HEK293T (cell line): ENCODE results near the gene FGGY.

Experiments
- BHLHE40 ChIP-seq: fragments of 450-650 bp; IDR thresholded peaks from 2 replicates; pipeline ENCODE4 v1.6.1; 2016; ENCODE audit warnings: mild to moderate bottlenecking, moderate library complexity, borderline replicate concordance
- CTBP1 ChIP-seq: fragments of 450-650 bp; IDR thresholded peaks from 2 replicates; pipeline ENCODE4 v1.6.1; 2016; ENCODE audit warnings: borderline replicate concordance
- FOXK2 ChIP-seq: fragments of 450-650 bp; IDR thresholded peaks from 2 replicates; pipeline ENCODE4 v1.6.1; 2016; ENCODE audit warnings: mild to moderate bottlenecking
- FOXM1 ChIP-seq: fragments of 450-650 bp; IDR thresholded peaks from 2 replicates; pipeline ENCODE4 v1.6.1; 2017; ENCODE audit warnings: mild to moderate bottlenecking, borderline replicate concordance
- HDGF ChIP-seq: fragments of 450-650 bp; IDR thresholded peaks from 2 replicates; pipeline ENCODE4 v1.6.1; 2017; ENCODE audit warnings: antibody characterized with exemption, borderline replicate concordance
- SUZ12 ChIP-seq: fragments of 450-650 bp; IDR thresholded peaks from 2 replicates; pipeline ENCODE4 v1.6.1; 2016; ENCODE audit warnings: mild to moderate bottlenecking
- TARDBP ChIP-seq: fragments of 450-650 bp; IDR thresholded peaks from 2 replicates; pipeline ENCODE4 v1.6.1; 2016
- ZNF384 ChIP-seq: fragments of 450-650 bp; IDR thresholded peaks from 2 replicates; pipeline ENCODE4 v1.6.1; 2016

- TF ChIP-seq FOXK2: no peak
- TF ChIP-seq ZNF384: no peak
- TF ChIP-seq BHLHE40: no peak
- no peak for TF ChIP-seq TARDBP
- TF ChIP-seq FOXM1: no peak
- no peak for TF ChIP-seq HDGF
- no peak for TF ChIP-seq SUZ12
- no peak for TF ChIP-seq CTBP1
Observed at GRCh38 chr1:59595774-59596173, 298.9 kb downstream of the FGGY start.
